Hematopoietic multipotent progenitor cell treated with erythropoietin and hydrocortisone succinate and interleukin-3 and kit ligand, for 17 days (in vitro differentiated cells): Measurements from ENCODE around the gene ANTXR2.

Source experiments
- DNase-seq: peaks from one replicate; pipeline ENCODE4 v3.0.0-alpha.2; 2015; ENCODE audit warnings: low spot score

Gene ANTXR2

GRCh38 chr4:80092088-80092487 lies 19.1 kb upstream of the ANTXR2 start:
- no peak for DNase-seq

- DNase-seq, result no peak
Measured at GRCh38 chr4:80091688-80092087, 18.7 kb upstream of the ANTXR2 start.

DNA sequence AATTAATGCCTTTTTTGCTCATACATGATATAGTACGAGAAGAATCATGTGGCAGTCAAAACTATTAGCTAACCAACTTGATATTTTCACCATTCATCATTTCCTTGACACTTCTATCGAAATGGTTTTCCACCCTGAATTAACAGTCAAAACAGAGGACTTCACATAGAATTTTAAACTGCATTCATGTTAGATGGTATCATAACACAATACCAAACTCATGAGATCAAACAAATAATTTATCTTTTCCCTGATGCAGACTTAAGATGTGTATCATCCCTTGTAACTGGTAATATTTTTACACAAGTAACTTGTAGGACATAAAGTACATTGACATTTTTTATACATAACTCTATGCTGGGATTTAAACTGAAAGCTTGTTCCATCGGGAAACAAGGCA lies 18.2 kb upstream of the ANTXR2 start:
- no peak for DNase-seq

GRCh38 chr4:80090090-80090489 lies 17.1 kb upstream of the ANTXR2 start:
- DNase-seq, result no peak

GRCh38 chr4:80088471-80088870 lies 15.4 kb upstream of the ANTXR2 start:
- DNase-seq, result no peak

GRCh38 chr4:80086296-80086695 lies 13.3 kb upstream of the ANTXR2 start:
- no peak for DNase-seq

DNA sequence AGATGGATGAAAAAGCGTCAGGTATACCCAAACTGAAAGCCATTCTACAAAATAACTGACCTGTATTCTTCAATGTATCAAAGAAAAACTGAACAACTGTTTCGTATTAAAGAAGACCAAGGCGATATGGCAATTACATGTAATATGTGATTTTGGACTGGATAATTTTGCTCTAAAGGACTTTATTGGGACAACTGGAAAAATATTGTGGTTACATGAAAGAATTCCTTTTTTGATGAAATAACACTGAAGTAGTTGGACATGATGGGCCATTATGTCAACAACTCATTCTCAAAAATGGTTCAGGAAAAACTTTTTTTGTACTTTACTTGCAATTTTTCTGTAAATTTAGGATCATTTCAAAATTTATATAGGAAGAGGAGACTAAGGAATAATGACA lies 12.1 kb upstream of the ANTXR2 start:
- DNase-seq, result no peak

DNA sequence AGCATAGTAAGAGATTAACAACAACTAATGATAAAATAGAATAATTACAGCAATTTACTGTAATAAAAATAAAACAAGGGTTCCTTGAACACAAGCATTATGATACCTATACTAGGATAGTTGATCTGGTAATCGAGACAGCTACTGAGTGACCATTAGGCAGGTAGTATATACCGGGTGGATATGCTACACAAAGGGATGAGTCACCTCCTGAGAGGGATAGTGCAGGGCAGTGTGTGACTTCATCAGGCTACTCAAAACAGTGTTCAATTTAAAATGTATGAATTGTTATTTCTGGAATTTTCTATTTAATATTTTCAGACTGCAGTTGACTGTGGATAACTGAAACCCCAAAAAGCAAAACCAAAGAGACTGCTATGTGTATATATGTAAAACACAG lies 9.7 kb upstream of the ANTXR2 start:
- DNase-seq, result no peak

GRCh38 chr4:80081566-80081965 lies 8.5 kb upstream of the ANTXR2 start:
- no peak for DNase-seq

- DNase-seq, result no peak
Measured at GRCh38 chr4:80079255-80079923, 6.4 kb upstream of the ANTXR2 start.

DNA sequence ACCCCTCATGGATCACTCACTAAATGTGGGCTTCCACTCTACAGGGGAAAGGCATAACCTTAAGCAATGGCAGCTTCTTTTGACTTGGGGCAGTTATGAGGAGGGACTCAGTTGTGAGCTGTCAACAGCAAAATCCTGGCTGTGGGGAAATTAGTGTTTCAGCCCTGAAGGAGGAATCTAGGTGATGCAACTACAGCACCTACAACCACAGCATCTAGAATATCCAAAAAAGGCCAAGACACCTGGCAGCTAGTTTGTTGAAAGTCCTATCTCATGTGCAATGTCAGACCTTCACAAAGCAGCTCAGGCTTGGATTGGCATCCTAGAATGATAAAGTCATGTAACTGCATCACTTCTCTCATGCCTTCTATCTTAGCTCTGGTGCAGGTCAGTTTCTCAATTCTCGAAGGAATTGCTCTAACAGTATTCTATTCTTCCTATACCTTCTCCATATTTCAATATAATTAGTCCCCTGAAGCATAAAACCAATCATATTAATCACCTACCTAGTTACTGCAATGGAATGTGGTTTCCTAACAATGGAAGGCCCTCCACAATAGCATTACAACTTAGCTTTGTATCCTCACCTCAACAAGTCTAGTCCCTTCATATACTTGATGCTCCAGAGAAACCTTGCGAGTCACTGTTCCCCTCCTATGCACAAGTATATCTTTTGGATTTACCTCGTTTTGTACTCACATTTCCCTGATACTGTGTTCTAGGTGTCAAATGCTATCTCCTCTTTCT lies 5.5 kb upstream of the ANTXR2 start:
- DNase-seq, result no peak

GRCh38 chr4:80077639-80078038 lies 4.6 kb upstream of the ANTXR2 start:
- no peak for DNase-seq

GRCh38 chr4:80076681-80077080 lies 3.7 kb upstream of the ANTXR2 start:
- no peak for DNase-seq

DNA sequence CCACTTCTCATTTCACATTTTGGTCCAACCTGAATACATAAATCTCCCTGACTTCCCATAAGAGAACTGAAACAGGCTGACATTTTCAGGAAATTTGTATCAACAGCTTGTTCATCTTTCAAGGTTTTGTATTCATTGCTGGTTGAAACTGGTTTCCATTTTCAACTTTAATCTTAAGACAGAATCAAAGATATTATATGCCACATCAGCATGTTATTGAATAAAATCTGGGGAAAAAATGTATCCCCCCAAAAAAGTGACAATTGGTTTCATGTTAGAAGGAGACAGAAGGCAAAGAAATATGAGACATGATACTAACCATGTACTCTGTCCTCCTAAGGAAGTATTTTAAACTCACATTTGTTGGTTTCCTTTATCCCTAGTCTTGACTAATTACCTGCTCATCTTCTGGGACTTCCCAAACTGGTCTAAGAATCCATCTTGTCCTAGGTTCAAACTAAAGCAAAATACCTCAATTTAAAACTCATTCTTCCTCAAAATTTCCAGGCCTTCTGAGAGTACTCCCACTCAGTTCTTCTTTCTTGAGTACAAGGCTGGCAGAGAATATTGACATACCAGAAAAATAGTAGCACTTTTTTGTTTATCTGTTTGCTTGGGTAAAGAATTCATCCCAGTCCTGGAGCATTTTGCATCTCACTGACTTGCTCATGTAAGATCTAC lies 3.1 kb upstream of the ANTXR2 start:
- DNase-seq, result no peak

DNA sequence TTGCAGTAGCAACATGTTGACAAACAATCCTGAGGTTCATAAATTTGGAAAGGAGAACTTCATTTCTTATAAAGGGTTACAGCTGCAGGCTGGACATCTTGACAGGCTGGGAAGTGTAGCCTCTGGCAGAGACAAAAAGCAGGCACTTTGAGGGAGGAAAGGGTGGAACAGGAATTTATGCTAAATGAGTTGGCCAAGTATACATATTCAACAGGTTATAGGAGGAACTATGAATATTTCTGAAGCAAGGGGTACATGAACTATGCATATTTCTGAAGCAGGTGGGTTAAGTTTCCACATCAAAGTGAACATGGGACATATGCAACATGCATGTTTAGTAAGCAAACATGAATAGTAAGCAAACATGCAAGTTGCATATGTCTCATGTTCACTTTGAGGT lies 1.6 kb upstream of the ANTXR2 start:
- no peak for DNase-seq

DNA sequence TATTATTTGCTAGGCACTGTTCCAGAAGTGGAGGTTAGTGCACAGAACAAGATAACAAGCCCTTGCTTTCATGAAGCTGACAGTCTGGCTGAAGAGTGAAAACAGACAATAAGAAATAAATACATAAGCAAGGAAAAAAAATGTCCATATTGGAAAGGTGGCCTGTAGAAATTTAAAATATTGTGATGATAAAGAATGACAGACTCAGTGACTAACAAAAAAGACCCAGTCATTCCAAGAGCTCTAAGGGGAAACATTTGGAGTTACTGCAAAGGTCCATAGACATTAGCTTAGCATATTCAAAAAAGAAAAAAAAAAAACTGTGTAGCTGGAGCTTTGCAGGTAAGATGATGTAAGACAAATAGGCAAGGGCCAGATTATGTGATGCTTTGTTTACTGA lies 1.0 kb upstream of the ANTXR2 start:
- no peak for DNase-seq

DNA sequence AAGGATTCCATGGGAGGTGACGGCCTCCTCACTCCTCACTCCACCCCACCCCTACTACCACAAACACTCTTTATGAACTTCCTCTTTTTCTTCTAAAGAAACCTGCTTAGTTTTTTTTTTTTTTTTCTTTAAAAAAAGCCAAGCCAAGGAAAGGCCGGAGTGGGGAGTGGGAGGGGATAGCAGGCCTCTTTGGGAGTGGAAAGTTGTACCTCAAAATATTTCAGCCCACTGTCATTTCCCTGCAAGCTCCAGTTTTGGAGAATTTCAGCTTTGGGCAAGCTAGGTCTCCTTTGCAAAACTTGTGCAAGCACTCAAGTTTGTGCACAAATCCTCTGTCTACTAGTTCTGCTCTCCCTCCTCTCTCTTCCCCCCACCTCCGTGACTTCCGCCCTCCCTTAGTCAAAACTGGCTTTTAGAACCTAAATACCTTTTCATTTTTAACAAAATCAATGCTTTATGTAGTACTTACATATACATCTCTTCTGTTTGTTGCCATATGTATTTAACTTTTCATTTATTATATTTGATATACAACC lies 512 bp upstream of the ANTXR2 start:
- DNase-seq, result no peak

DNA sequence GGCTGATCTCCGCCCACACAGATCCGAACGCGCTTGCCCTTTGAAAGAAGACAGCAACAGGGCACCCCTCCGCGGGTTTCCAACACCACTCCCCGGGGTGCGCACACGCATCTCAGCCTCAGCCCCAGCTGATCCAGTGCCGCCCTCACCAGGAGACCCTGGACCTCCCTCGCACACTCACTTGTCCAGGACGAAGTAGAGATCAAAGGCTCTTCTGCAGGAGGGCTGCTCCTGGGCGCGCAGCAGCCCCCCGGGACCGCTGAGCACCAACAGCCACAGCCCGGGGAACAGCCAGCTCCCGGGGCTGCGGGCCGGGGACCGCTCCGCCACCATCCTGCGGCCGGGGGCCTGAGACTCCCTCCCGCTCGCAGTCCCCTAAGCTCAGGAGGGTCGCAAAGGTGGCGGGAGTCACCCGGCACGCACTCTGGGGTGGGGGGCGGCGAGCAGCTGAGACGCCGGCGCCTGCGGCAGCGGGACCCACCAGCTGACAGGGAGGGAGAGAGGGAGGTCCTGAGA lies 743 bp downstream of the ANTXR2 start:
- no peak for DNase-seq

DNA sequence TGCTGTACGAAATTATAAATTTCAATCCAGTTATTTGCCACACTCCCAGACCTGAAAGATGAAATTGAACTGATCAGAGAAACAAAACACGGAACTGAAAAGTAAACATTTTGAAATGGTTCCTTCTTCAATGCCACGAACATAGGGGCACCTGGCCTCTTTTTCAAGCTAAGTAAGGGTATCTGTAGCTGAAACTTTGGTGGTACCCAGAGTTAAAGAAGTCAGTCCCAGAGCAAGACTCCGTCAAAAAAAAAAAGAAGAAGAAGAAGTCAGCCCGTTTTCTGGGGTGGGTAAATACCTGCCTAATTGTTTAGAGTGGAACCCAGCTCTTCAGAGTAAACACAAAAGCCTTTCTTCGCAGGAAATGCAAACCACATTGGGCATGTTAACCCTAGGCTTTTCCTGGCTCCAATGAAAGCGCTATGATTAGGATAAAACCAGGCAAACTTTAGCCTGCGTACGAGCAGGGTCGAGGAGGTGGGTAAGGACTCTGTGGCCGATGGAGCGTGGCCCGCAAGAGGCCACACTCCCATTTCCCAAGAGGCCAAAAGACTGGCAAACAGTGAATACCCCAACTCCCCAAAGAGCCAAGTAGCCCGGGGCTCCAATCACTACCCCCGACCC lies 1.3 kb downstream of the ANTXR2 start:
- DNase-seq, result no peak

DNA sequence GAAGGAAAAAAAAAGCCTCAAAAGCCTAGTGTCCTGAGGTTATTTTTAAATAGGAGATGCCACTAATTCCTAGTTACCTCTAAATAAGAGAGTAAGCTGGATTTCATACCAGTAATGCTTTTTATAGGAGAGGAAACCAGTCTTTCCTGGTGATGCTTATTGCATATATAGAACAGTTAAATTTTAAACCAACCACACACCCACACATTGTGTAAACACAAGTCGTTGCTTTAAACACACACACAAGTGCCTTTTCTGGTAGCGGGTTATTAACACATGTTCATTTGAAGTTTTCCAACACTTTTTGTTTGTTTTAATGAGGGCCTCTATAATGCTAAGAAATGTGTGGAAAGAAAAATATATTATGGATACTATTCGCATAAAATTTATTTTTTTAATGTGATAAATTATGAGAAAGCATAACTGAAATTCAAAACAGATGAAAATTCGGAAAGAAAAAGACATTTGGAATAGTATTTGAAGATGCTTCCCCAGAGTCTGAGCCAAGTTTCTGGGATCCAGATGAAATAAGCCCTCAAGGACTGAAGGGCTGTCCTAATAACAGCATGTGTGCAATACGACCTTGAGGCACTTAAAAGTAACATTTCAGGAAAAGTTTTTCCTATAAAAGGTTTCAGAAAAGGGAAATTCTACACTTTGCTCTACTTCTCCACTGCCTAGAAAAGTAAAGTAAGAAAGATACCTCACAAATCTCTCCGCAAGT lies 2.0 kb downstream of the ANTXR2 start:
- DNase-seq, result no peak

DNA sequence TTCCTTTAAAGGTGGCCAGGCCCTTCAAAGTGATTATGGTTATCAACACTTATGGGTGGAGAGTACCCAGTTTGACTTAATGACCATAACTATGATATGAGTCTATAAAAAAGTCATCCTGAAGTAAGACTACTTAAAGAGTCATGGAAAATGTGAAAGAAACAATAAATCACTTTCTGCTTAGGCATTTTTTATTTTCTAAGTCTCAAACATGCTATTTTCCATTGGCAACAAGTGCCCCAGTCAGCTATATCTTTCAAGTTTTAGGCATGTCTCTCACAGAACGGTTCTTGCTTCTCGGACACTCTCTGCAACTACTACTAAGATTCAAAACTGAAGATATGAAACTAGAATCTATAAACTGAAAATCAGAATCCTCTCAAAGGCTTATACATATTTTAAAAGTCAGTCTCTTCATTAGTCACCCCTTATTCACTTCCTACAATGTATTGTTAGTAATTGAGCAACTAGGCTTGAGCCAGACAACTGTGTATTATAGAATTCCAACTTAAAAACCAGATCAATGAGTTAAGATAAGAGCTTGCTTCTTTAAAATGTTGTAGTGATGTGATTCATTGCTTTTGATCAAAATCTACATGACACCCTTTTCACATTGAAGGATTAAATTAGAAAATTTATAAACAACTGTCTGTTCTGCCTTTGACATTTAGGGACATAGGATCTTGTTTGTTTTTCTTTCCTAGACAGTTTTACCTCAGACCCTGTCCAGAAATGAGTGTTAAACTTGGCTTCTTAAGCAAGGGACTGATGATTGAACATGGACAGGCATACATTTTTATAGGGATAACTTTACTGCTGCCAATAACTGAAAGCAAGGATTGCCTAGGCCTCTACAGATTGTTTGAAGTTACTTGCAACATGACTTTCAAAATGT lies 2.9 kb downstream of the ANTXR2 start:
- no peak for DNase-seq
